Prostate gland (tissue), 2 donors: ENCODE data around the gene DUS2. TPM values are rescaled to one million over a fixed set of nuclear protein-coding genes. Genes with fewer than 3 reads are reported as not detected.

ENCODE experiments used
- DNase-seq: peaks from one replicate; pipeline ENCODE4 v3.0.0-alpha.2; 2019; ENCODE audit warnings: low spot score
- H3K27ac ChIP-seq, 2 donors: fragments of 200-600 bp; sonication (generic); 2 replicates each; pipeline ENCODE4 v1.5.1; 2017 to 2019
- H3K27me3 ChIP-seq: fragments of 200-600 bp; sonication (generic); replicated peaks from 2 replicates; pipeline ENCODE4 v1.5.1; 2019; ENCODE audit not compliant: insufficient read depth
- H3K36me3 ChIP-seq, 2 donors: fragments of 200-600 bp; sonication (generic); 1 replicate in 1 of 2; 2 replicates in 1 of 2; pipeline versions ENCODE4 v1.5.1 to v1.8.1; 2017 to 2019
- H3K4me1 ChIP-seq: fragments of 200-600 bp; sonication (generic); replicated peaks from 2 replicates; pipeline ENCODE4 v1.5.1; 2019
- H3K4me3 ChIP-seq, 2 donors: fragments of 200-600 bp; sonication (generic); 2 replicates each; pipeline ENCODE4 v1.5.1; 2017 to 2019
- H3K9me3 ChIP-seq: fragments of 200-600 bp; sonication (generic); 2 replicates; pipeline ENCODE4 v1.5.1; 2017
- POLR2A ChIP-seq: fragments of 450-650 bp; IDR thresholded peaks from one replicate; pipeline ENCODE4 v1.6.1; 2016; ENCODE audit warnings: antibody characterized with exemption, mild to moderate bottlenecking
- POLR2AphosphoS5 ChIP-seq: sonication (generic); formaldehyde crosslinking; IDR thresholded peaks from one replicate; pipeline ENCODE4 v1.6.1; 2017; ENCODE audit warnings: antibody characterized with exemption
- WGBS: methylation state at CpG from one replicate; pipeline ENCODE4 v1.1.5; 2018; 5-methylcytosine and 5-hydroxymethylcytosine counted together
- intact Hi-C: fragments of 100-400 bp; cut with DNase I; formaldehyde crosslinking; loops from one replicate; pipeline ENCODE4 v1.14.2; 2022
- total RNA-seq, 2 donors: library from RNA; depleted of rRNA; stranded (reverse); fragments of >200 nt; gene quantifications; one replicate each; pipeline ENCODE4 v1.1.0, GENCODE V29; 2016
- TF ChIP-seq, protein P1 (sequence below), 4 experiments: fragments of 200-600 bp in 2 of 4; fragments of 450-650 bp in 2 of 4; sonication (generic) in 2 of 4; IDR thresholded peaks; 1 replicate in 3 of 4; 2 replicates in 1 of 4; pipeline ENCODE4 v1.5.1; 2016 to 2019; ENCODE audit warnings: antibody characterized with exemption in 4 of 4, mild to moderate bottlenecking in 2 of 4, moderate library complexity in 2 of 4

Gene DUS2
- total RNA-seq, 2 donors from 2014 or later: 7.2 to 14.5 TPM

DNA sequence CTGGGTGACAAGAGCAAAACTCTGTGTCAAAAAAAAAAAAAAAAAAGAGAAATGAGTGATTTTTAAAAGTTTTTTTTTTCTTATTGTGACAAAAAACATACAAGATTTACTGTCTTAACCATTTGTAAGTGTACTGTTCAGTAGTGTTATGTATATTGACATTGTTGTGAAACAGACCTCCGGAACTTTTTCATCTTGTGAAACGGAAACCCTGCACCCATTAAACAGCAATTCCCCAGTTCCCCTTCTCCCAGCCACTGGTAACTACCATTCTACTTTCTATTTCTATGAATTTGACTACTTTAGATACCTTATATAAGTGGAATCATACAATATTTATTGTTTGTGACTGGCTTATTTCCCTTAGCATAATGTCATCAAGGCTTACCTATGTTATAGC is 18.7 kb downstream of the DUS2 start:
- Histone ChIP-seq H3K36me3 (no peaks in the 10 kb centered on the region), H3K27me3 (no peaks in the 10 kb centered on the region), H3K4me3 (no peak overlapping the region), H3K27ac (no peak overlapping the region), H3K4me1 (no peaks in the 10 kb centered on the region), H3K9me3 (no peaks in the 10 kb centered on the region)
- intact Hi-C loops: loop anchor here (5.0 kb wide), 1 partner anchor 159 kb away; the partner anchor contains the start of gene NRN1L
- 82% methylated on average over 2 of the region's 2 CpGs for WGBS
- DNase-seq: no peak
- TF ChIP-seq POLR2AphosphoS5 (no peak), POLR2A (no peak)
- TF ChIP-seq, protein P1, sequence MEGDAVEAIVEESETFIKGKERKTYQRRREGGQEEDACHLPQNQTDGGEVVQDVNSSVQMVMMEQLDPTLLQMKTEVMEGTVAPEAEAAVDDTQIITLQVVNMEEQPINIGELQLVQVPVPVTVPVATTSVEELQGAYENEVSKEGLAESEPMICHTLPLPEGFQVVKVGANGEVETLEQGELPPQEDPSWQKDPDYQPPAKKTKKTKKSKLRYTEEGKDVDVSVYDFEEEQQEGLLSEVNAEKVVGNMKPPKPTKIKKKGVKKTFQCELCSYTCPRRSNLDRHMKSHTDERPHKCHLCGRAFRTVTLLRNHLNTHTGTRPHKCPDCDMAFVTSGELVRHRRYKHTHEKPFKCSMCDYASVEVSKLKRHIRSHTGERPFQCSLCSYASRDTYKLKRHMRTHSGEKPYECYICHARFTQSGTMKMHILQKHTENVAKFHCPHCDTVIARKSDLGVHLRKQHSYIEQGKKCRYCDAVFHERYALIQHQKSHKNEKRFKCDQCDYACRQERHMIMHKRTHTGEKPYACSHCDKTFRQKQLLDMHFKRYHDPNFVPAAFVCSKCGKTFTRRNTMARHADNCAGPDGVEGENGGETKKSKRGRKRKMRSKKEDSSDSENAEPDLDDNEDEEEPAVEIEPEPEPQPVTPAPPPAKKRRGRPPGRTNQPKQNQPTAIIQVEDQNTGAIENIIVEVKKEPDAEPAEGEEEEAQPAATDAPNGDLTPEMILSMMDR (IDR thresholded peaks at IDR 0.05): no peak

DNA sequence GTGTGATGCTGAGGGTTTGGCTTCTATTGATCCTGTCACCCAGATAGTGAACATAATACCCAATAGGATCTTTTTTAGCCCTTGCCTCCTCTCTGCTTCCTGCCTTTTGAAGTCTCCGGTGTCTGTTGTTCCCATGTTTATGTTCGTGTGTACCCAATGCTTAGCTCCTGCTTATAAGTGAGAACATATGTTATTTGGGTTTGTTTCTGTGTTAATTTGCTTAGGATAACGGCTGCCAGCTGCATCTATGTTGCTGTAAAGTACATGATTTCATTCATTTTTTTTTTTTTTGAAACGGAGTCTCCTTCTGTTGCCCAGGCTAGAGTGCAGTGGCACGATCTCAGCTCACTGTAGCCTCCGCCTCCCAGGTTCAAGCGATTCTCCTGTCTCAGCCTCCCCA is 23.0 kb downstream of the DUS2 start:
- 91% methylated on average over 7 of the region's 7 CpGs for WGBS
- intact Hi-C loops: no loop called here
- TF ChIP-seq, protein P1 (IDR thresholded peaks at IDR 0.05): no peak
- TF ChIP-seq POLR2A (no peak), POLR2AphosphoS5 (no peak)
- Histone ChIP-seq H3K27ac (no peak overlapping the region), H3K27me3 (no peaks in the 10 kb centered on the region), H3K4me3 (no peak overlapping the region), H3K9me3 (no peaks in the 10 kb centered on the region), H3K36me3 (no peaks in the 10 kb centered on the region), H3K4me1 (no peaks in the 10 kb centered on the region)
- no peak for DNase-seq

DNA sequence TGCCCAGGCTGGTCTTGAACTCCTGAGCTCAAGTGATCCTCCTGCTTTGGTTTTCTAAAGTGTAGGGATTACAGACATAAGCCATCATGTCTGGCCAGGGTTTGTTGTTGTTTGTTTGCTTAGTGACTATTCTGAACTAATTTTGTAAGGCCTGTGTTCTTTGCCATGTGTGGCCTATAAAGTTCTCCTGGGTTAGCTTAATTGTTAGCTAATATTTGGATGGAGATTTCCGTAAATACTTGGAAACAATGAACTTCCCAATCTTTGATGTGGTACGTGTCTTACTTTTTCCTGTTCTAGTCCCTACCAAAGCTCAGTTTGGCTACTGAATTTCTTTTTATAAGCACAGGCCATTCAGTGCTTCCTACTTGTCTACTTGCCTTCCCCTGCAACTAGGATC is 24.9 kb downstream of the DUS2 start:
- H3K36me3 ChIP-seq: no peaks in the 10 kb centered on the region
- no peak overlapping the region for H3K4me3 ChIP-seq
- no peaks in the 10 kb centered on the region for H3K27me3 ChIP-seq
- 50% methylated on average over 2 of the region's 2 CpGs for whole genome bisulfite sequencing
- TF ChIP-seq, protein P1 (IDR thresholded peaks at IDR 0.05): no peak
- peak; percentile 13 for TF ChIP-seq POLR2AphosphoS5
- H3K27ac ChIP-seq: no peak overlapping the region
- intact Hi-C loops: no loop called here
- no peaks in the 10 kb centered on the region for H3K9me3 ChIP-seq
- no peak for DNase-seq
- H3K4me1 ChIP-seq: no peaks in the 10 kb centered on the region

DNA sequence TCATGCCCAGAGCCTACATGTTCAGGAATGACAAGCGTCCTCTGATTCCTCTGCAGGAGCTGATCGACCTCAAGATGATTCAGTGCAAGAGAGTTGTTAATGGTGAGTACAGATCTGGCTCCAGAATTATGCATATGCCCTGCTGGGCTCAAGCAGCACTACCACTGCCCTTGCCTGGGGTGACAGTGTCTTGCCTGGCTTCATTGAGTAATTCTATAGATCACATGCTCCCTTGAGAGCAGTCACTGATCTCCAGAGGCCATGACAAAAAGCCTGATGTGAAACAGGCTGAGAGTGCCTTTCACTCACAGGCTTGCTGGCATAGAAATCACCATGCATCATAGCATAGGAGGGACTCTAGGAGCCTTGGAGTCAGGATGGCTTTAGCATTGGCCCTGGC is 26.4 kb downstream of the DUS2 start:
- Histone ChIP-seq H3K27ac (no peak overlapping the region), H3K36me3 (no peaks in the 10 kb centered on the region), H3K27me3 (no peaks in the 10 kb centered on the region), H3K4me1 (no peaks in the 10 kb centered on the region), H3K4me3 (no peak overlapping the region), H3K9me3 (no peaks in the 10 kb centered on the region)
- no peak for DNase-seq
- TF ChIP-seq, protein P1 (IDR thresholded peaks at IDR 0.05): no peak
- TF ChIP-seq POLR2AphosphoS5 (no peak), POLR2A (no peak)
- intact Hi-C loops: no loop called here
- 94% methylated on average over 2 of the region's 2 CpGs for WGBS

DNA sequence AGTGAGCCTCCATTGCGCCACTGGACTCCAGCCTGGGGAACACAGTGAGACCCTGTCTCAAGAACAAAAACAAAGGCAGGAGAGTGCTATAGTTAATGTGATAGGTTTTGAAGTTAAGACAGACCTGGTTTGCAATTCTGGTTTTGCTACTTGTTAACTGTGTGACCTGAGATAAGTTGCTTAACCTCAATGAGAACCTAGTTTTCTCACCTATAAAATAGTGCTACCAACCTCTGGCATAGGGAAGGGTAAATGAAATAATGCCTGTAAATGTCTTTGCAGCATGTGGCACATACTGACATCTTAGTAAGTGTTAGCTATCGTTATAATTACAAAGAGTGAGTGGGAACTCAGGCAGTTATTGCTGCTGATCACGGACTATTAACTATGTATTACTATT is 32.3 kb downstream of the DUS2 start:
- TF ChIP-seq POLR2AphosphoS5: no peak
- TF ChIP-seq, protein P1 (IDR thresholded peaks at IDR 0.05): no peak
- no peak for TF ChIP-seq POLR2A
- H3K4me3 ChIP-seq: no peak overlapping the region
- 94% methylated on average over 3 of the region's 3 CpGs for WGBS

More for the DNA sequence above, 32.3 kb downstream of the DUS2 start:
- no peak overlapping the region for H3K27ac ChIP-seq
- H3K4me1 ChIP-seq: no peaks in the 10 kb centered on the region
- no peak for DNase-seq
- intact Hi-C loops: no loop called here
- no peaks in the 10 kb centered on the region for H3K27me3 ChIP-seq
- H3K9me3 ChIP-seq: no peaks in the 10 kb centered on the region
- no peaks in the 10 kb centered on the region for H3K36me3 ChIP-seq
